ENCODE measurements around the gene DLGAP1. TPM values are rescaled to one million over a fixed set of nuclear protein-coding genes. Genes with fewer than 3 reads are reported as not detected.

DLGAP1 gene
- total RNA-seq, 1 donor from 2014 or later: 5.4 TPM

DNA sequence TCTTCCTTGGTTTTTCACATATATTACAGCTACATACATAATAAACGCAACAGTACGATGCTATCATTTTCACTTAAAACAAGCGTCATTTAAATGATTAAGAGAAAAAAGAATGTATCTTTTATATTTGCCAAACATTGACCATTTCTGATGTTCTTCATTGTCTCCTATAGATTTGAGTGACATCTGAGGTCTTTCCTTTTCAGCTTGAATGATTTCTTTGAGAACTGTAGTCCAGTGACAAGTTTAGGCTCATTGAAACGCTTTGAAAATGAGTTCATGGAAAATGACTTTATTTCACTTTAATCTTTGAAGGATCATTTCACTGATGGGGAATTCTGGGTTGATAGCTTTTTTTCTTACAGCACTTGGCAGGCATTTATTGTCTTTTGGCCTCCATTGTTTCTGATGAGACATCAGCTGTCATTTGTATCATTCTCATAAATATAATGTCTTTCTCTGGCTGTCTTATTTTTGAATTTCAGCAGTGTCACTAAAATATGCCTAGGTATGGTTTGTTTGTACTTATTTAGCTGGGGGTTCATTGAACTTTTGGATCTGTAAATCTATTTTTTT, 994.2 kb downstream of the DLGAP1 start:
- no peak overlapping the region for H3K4me3 ChIP-seq
- H3K27me3 ChIP-seq: no peaks in the 10 kb centered on the region
- no peak for ATAC-seq
- H3K4me1 ChIP-seq: peaks cover 30% of the 10 kb centered on the region
- TF ChIP-seq, protein P1, sequence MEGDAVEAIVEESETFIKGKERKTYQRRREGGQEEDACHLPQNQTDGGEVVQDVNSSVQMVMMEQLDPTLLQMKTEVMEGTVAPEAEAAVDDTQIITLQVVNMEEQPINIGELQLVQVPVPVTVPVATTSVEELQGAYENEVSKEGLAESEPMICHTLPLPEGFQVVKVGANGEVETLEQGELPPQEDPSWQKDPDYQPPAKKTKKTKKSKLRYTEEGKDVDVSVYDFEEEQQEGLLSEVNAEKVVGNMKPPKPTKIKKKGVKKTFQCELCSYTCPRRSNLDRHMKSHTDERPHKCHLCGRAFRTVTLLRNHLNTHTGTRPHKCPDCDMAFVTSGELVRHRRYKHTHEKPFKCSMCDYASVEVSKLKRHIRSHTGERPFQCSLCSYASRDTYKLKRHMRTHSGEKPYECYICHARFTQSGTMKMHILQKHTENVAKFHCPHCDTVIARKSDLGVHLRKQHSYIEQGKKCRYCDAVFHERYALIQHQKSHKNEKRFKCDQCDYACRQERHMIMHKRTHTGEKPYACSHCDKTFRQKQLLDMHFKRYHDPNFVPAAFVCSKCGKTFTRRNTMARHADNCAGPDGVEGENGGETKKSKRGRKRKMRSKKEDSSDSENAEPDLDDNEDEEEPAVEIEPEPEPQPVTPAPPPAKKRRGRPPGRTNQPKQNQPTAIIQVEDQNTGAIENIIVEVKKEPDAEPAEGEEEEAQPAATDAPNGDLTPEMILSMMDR (IDR thresholded peaks at IDR 0.05): no peak
- H3K27ac ChIP-seq: no peak overlapping the region
- no peak for DNase-seq
- H3K36me3 ChIP-seq: peaks cover 46% of the 10 kb centered on the region
- H3K9me3 ChIP-seq: no peaks in the 10 kb centered on the region
- intact Hi-C loops (cut with DNase I): no loop called here

DNA sequence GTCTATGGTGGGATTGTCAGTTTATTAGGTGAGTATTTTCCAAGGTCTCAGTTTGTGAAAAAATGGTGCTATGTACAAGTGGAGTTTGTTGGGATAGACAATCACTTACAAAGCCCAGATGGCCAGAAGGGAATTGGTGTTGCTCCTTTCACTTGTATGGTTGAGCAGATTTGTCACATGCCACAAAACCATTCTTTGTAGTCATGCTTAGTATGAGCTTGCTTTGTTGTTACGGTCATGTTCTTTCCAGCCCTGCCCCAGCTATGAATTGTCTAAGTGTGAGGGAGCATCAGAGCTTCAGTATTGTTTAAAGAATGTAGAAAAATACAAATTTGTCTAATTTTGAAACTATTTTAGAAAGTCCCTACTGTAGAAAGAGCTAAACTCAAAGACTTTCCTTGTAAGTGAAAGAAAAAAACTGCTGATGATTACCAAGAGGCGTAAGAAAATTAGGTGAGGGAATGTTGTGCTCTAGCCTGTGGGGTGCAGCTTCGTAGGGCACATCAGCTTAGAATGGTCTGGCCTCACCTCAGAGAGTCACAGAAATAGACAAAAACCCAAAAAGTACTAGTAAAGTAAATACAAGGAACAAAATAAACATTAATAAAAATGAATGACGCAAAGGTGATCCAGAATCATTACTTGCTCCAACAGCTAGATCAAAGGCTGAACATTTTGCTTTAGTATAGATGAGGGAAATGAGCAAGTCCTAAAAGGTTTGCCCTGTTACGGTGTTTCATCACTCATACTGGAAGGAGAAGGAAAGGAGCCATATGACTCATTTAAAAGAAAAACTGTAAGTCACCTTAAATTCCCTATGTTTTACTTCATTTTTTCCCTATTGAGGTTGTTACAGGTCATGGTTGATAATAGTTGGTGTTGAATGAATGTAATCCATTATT, 995.9 kb downstream of the DLGAP1 start:
- TF ChIP-seq, protein P1 (IDR thresholded peaks at IDR 0.05): no peak
- Histone ChIP-seq H3K4me1 (peaks cover 42% of the 10 kb centered on the region), H3K36me3 (peaks cover 46% of the 10 kb centered on the region), H3K9me3 (no peaks in the 10 kb centered on the region), H3K27me3 (no peaks in the 10 kb centered on the region), H3K4me3 (no peak overlapping the region), H3K27ac (peak overlapping the region; percentile 61)
- no peak for DNase-seq
- intact Hi-C loops (cut with DNase I): no loop called here
- ATAC-seq: no peak

DNA sequence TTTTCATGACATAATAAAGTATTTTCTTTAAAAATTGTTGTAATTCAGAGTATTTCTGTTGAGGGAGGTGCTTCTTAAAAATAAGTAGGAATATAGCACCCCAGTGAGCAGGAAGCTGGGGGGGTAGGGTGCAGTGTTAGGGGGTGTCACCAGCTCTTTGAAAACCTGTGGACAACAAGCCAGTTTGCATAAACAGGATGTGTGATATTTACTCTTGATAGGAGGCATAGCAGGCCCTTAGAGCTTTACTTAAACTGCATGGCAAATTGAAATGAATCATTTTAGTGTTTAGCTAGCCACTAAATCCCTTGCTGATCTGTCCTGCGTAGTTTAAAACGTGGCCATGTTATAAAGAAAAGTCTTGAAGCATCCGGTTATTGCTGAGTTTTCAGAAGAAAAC, 996.7 kb downstream of the DLGAP1 start:
- intact Hi-C loops (cut with DNase I): no loop called here
- peaks cover 48% of the 10 kb centered on the region for H3K4me1 ChIP-seq
- H3K36me3 ChIP-seq: peaks cover 46% of the 10 kb centered on the region

DNA sequence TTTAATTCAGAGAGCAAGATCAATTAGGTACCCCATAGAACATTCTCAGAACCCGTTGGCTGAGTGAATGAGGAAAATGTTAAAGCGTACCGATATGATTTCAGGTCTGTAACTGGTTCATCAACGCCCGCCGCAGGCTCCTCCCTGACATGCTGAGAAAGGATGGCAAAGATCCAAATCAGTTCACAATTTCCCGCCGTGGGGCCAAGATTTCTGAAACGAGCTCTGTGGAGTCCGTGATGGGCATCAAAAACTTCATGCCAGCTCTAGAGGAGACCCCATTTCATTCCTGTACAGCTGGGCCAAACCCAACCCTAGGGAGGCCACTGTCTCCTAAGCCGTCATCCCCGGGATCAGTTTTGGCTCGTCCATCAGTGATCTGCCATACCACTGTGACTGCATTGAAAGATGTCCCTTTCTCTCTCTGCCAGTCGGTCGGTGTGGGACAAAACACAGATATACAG, 997.8 kb downstream of the DLGAP1 start:
- peaks cover 46% of the 10 kb centered on the region for H3K36me3 ChIP-seq
- ATAC-seq (no peak), DNase-seq (no peak)
- TF ChIP-seq, protein P1 (IDR thresholded peaks at IDR 0.05): no peak
- no peaks in the 10 kb centered on the region for H3K27me3 ChIP-seq
- intact Hi-C loops (cut with DNase I): no loop called here
- H3K9me3 ChIP-seq: no peaks in the 10 kb centered on the region
- H3K27ac ChIP-seq: peak overlapping the region; percentile 99
- no peak overlapping the region for H3K4me3 ChIP-seq
- H3K4me1 ChIP-seq: peaks cover 57% of the 10 kb centered on the region

More for the DNA sequence above, 996.7 kb downstream of the DLGAP1 start:
- Histone ChIP-seq H3K4me3 (no peak overlapping the region), H3K27ac (peak overlapping the region; percentile 61), H3K27me3 (no peaks in the 10 kb centered on the region), H3K9me3 (no peaks in the 10 kb centered on the region)
- no peak for ATAC-seq
- TF ChIP-seq, protein P1 (IDR thresholded peaks at IDR 0.05): no peak
- DNase-seq: no peak

DNA sequence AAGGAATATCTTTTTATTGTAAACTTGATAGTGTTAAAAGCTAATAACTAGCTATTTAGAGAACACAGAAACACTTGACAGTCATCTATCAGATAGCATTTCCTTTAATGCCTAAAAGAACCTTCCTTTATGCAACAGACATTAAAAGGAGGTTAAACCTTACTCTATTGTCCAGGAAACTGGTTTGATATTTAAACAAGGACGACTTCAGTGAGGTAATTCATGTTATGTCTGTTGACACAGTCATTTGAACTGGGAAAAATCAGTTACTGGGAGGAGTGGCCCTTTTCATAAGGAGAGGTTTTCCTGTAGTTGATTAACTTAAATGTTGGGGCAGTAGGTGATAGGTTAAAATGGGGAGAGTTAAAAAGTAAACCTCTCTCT, 998.4 kb downstream of the DLGAP1 start:
- ATAC-seq: peak; percentile 19
- TF ChIP-seq, protein P1 (IDR thresholded peaks at IDR 0.05): no peak
- Histone ChIP-seq H3K4me3 (no peak overlapping the region), H3K27me3 (no peaks in the 10 kb centered on the region), H3K9me3 (no peaks in the 10 kb centered on the region), H3K4me1 (peaks cover 57% of the 10 kb centered on the region), H3K36me3 (peaks cover 41% of the 10 kb centered on the region), H3K27ac (peak overlapping the region; percentile 99)
- intact Hi-C loops (cut with DNase I): no loop called here
- DNase-seq: no peak
